HG03520 (cell line): ENCODE data around the gene PPP1CC.
"Not testable (repeated sequence)": the region's sequence is repeated elsewhere in the genome, so short reads cannot be mapped to it uniquely, and the experiment has no call there.

ENCODE experiments used
- ATAC-seq: cut with Tn5 transposase; IDR thresholded peaks from one replicate; pipeline ENCODE4 v1.9.1; 2021; ENCODE audit warnings: mild to moderate bottlenecking, moderate library complexity; ENCODE audit not compliant: unreplicated experiment

PPP1CC gene

GRCh38 chr12:110756611-110757010 lies 13.9 kb upstream of the PPP1CC start:
- no peak for ATAC-seq

- ATAC-seq, result no peak
Observed at GRCh38 chr12:110754101-110754793, 11.6 kb upstream of the PPP1CC start.

GRCh38 chr12:110750784-110751461 lies 8.2 kb upstream of the PPP1CC start:
- no peak for ATAC-seq

GRCh38 chr12:110746550-110746949 lies 3.9 kb upstream of the PPP1CC start:
- no peak for ATAC-seq

- ATAC-seq, result no peak
Observed at GRCh38 chr12:110745542-110746284, 3.0 kb upstream of the PPP1CC start.

- no peak for ATAC-seq
Observed at GRCh38 chr12:110744601-110745264, 2.0 kb upstream of the PPP1CC start.

GRCh38 chr12:110744151-110744571 lies 1.5 kb upstream of the PPP1CC start:
- ATAC-seq, result no peak

- ATAC-seq, result no peak
Observed at GRCh38 chr12:110743571-110744093, 941 bp upstream of the PPP1CC start.

GRCh38 chr12:110742096-110742717 lies 484 bp downstream of the PPP1CC start:
- peak; percentile 13 for ATAC-seq

GRCh38 chr12:110741341-110742095 lies 1.2 kb downstream of the PPP1CC start:
- ATAC-seq, result no peak

GRCh38 chr12:110739894-110740293 lies 2.8 kb downstream of the PPP1CC start:
- no peak for ATAC-seq

- ATAC-seq, result no peak
Observed at GRCh38 chr12:110739488-110739887, 3.2 kb downstream of the PPP1CC start.

- no peak for ATAC-seq
Observed at GRCh38 chr12:110737532-110737931, 5.2 kb downstream of the PPP1CC start.

GRCh38 chr12:110737016-110737415 lies 5.7 kb downstream of the PPP1CC start:
- not testable (repeated sequence) for ATAC-seq

GRCh38 chr12:110733900-110734299 lies 8.8 kb downstream of the PPP1CC start:
- ATAC-seq, result no peak

- no peak for ATAC-seq
Observed at GRCh38 chr12:110733089-110733715, 9.5 kb downstream of the PPP1CC start.

- ATAC-seq, result no peak
Observed at GRCh38 chr12:110732572-110732971, 10.1 kb downstream of the PPP1CC start.

GRCh38 chr12:110731479-110731878 lies 11.2 kb downstream of the PPP1CC start:
- no peak for ATAC-seq

- ATAC-seq, result no peak
Observed at GRCh38 chr12:110728628-110729027, 14.1 kb downstream of the PPP1CC start.
